ENCODE measurements around the gene DOCK6. TPM values are rescaled to one million over a fixed set of nuclear protein-coding genes. Genes with fewer than 3 reads are reported as not detected.

Gene DOCK6
- total and polyA plus RNA-seq, 2 of the 13 experiments (the other 11 are each of a cell fraction or from before 2014, with no cell fraction given) = 5.4 to 38.1 TPM

GRCh38 chr19:11197291-11198174 is 64.8 kb downstream of the DOCK6 start, which contains the start of gene KANK2 (continued):
- TF ChIP-seq FOXP4 (CRISPR knock-in tag; IDR thresholded peaks at IDR 0.05) (peak; percentile 8; the same call in 1 of the 2 replicates), ZNF549 (CRISPR knock-in tag; IDR thresholded peaks at IDR 0.05) (no peak), ZNF350 (CRISPR knock-in tag; IDR thresholded peaks at IDR 0.05; ENCODE audit: borderline replicate concordance, low read depth) (no peak), MXI1 (IDR thresholded peaks at IDR 0.05; ENCODE audit: borderline replicate concordance, low read depth, low read length) (peak; percentile 67; the same call in 1 of the 3 replicates), ZSCAN21 (CRISPR knock-in tag; IDR thresholded peaks at IDR 0.05; ENCODE audit: borderline replicate concordance) (0 out of 2 replicates have a peak, but pooled peaks have one; percentile 36), ZFP36L1 (CRISPR knock-in tag; IDR thresholded peaks at IDR 0.05) (no peak), DNMT1 (CRISPR knock-in tag; IDR thresholded peaks at IDR 0.05) (no peak), SAFB2 (CRISPR knock-in tag; IDR thresholded peaks at IDR 0.05; ENCODE audit: borderline replicate concordance, low read depth) (peak; percentile 62; the same call in 1 of the 2 replicates), ZNF713 (CRISPR knock-in tag; IDR thresholded peaks at IDR 0.05) (no peak), ZGPAT (CRISPR knock-in tag; IDR thresholded peaks at IDR 0.05) (peak; percentile 19; the same call in 1 of the 2 replicates), ONECUT2 (CRISPR knock-in tag; IDR thresholded peaks at IDR 0.05) (no peak), ZNF20 (CRISPR knock-in tag; IDR thresholded peaks at IDR 0.05) (no peak), ZNF800 (CRISPR knock-in tag; IDR thresholded peaks at IDR 0.05) (no peak), PAWR (CRISPR knock-in tag; IDR thresholded peaks at IDR 0.05; ENCODE audit: borderline replicate concordance) (no peak), FOXC1 (CRISPR knock-in tag; IDR thresholded peaks at IDR 0.05; ENCODE audit: borderline replicate concordance) (no peak), ZBTB3 (CRISPR knock-in tag; IDR thresholded peaks at IDR 0.05; ENCODE audit: borderline replicate concordance, low read depth) (no peak), CSRNP2 (CRISPR knock-in tag; conservative IDR thresholded peaks at IDR 0.05; ENCODE audit: low read depth) (no peak), ZNF335 (CRISPR knock-in tag; IDR thresholded peaks at IDR 0.05) (no peak), PTBP1 (IDR thresholded peaks at IDR 0.05; ENCODE audit: low read depth, low read length, poor library complexity, severe bottlenecking) (no peak), MIER2 (CRISPR knock-in tag; IDR thresholded peaks at IDR 0.05) (no peak), ATF7-NPFF (CRISPR knock-in tag; IDR thresholded peaks at IDR 0.05; ENCODE audit: low read depth) (no peak; the same call in 1 of the 2 replicates), ZNF703 (CRISPR knock-in tag; IDR thresholded peaks at IDR 0.05; ENCODE audit: borderline replicate concordance) (no peak)

Data from HepG2 (cell line).